OCI-LY3 (cell line): ENCODE measurements around the gene PRR7.

Experiments
- EZH2phosphoT487 ChIP-seq: fragments of 200-600 bp; shearing (Covaris generic); IDR thresholded peaks from 2 replicates; pipeline ENCODE4 v1.6.1; 2018; ENCODE audit warnings: antibody characterized with exemption, mixed run types, low read depth
- TF ChIP-seq, protein P1 (sequence below): fragments of 200-600, 300-600 bp; sonication (generic); IDR thresholded peaks from 2 replicates; pipeline ENCODE4 v1.5.1; 2014; ENCODE audit warnings: antibody characterized with exemption, low read length, low read depth

DNA sequence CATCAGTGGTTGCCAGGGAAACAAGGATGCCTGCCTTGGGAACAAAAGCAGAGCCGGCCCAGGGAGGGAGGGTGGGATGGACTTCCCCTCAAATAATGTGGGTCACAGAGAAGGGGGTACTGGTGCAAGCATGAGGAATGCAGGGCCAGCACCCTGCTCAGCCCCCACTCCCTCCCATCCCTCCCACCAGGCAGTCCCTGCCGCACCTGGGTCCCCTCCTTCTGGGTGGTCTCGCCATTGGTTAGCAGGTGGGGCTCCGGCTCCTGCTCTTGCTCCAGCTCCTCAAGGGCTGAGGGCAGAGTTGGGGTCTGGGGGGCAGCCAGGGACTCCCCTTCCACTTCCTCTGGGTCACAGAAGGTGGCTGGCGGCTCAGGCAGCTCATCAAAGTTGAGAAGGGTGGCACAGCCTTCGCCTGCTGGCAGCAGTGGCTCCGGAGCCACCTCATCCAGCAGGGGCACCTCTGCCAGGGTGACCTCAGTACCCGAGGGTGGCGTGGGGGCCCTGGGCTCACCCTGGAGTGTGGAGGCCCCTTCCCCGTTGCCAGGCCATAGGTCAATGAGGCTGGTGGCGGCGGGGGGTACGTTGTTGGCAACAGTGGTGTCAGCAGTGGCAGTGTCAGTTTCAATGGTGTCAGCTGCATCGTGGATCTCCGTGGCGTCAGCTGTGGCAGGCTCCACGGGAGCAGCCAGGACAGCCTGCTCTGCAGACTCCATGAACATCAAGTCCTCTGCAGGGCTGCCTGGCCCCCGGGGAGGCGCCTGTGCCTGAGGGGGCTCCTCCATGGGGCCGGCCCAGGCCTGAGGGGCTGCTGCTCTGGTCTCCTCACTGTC lies 11.5 kb downstream of the PRR7 start:
- TF ChIP-seq, protein P1, sequence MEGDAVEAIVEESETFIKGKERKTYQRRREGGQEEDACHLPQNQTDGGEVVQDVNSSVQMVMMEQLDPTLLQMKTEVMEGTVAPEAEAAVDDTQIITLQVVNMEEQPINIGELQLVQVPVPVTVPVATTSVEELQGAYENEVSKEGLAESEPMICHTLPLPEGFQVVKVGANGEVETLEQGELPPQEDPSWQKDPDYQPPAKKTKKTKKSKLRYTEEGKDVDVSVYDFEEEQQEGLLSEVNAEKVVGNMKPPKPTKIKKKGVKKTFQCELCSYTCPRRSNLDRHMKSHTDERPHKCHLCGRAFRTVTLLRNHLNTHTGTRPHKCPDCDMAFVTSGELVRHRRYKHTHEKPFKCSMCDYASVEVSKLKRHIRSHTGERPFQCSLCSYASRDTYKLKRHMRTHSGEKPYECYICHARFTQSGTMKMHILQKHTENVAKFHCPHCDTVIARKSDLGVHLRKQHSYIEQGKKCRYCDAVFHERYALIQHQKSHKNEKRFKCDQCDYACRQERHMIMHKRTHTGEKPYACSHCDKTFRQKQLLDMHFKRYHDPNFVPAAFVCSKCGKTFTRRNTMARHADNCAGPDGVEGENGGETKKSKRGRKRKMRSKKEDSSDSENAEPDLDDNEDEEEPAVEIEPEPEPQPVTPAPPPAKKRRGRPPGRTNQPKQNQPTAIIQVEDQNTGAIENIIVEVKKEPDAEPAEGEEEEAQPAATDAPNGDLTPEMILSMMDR = no peak
- no peak for TF ChIP-seq EZH2phosphoT487
